NCI-H82 treated with DMSO at 0.1 percent for 48 hours (cell line): ENCODE measurements around the gene NUP133.
"Not testable (repeated sequence)": the region's sequence is repeated elsewhere in the genome, so short reads cannot be mapped to it uniquely, and the experiment has no call there.

Experiments used
- DNase-seq: peaks from one replicate; lab custom pipeline; 2025; ENCODE audit not compliant: unreplicated experiment; lab: John Stamatoyannopoulos, UW

The NUP133 gene

DNA sequence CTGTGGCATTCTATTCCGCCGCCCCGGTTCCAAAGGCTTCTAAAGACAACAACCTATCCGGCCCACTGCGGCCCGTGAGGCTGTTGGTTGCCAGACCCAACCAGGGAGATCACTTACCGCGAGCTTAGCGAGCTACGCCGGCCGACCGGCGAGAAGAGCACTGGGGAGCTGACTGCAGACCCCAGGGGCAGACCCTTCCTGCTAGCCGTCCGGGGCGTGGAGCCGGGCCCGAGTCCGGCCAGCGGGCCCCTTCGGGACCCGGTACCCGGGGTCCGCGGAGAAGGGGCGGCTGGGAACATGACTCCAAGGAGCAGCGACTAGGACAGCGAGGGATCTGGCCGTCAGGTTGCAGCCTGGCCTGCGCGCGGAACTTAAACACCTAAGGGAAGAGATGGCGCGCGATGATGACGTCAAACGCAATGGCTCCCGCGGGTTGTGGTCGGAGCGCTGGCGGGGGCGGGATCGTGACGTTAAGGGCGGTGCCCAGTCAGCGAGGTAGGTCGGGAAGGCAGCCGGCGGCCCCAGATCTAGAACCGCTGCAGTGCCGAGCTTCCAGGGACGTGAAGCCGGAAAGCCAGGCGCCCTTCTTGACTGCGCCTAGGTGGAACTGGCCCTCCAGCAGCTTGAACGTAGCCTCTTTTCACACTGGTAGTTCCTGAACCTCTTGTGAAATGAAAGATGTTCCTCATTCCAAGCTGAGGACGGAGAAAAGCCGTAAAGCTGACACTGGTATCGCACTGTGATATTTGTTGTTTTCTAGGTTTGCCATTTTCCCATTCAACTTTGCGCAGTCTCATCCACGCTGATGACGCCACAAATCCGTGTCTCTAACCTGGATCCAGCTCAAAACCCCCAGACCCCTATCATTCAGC is at the start of gene NUP133:
TSS of gene NUP133 (minus strand) at position 391 of the 872 bp plus-strand sequence. CDS start at position 299, 92 bp downstream.
- peak; percentile 95 for DNase-seq

DNA sequence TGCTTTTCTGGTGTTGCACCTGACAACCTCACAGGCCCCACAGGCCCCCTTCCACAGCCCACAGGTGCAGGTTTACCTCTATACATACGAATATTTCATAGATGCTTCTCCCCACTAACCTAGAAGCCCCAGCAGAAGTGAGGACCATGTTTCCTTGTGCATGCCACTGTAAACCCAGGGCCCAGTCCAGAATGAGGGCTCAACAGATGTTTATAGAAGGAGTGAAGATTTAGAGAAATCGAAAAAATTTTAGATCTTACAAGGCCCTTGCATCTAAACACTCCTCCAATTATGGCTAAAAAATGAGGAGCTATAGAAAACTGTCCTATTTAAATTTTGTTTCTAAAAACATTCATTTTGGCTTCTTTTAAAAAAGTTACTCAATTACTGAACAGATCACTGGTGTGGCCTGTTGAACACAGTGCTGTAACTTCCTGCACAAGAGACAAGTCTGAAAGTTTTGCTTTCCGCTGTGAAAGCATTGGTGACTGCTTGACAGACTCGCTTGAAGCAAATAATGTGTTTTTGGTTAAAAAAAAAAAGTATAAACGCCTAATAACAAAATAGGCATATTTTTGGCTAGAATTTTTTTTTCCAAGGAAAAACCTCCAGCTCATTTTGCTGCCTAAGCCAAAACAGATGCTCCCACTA is 49.2 kb upstream of the NUP133 start:
- DNase-seq: no peak

DNA sequence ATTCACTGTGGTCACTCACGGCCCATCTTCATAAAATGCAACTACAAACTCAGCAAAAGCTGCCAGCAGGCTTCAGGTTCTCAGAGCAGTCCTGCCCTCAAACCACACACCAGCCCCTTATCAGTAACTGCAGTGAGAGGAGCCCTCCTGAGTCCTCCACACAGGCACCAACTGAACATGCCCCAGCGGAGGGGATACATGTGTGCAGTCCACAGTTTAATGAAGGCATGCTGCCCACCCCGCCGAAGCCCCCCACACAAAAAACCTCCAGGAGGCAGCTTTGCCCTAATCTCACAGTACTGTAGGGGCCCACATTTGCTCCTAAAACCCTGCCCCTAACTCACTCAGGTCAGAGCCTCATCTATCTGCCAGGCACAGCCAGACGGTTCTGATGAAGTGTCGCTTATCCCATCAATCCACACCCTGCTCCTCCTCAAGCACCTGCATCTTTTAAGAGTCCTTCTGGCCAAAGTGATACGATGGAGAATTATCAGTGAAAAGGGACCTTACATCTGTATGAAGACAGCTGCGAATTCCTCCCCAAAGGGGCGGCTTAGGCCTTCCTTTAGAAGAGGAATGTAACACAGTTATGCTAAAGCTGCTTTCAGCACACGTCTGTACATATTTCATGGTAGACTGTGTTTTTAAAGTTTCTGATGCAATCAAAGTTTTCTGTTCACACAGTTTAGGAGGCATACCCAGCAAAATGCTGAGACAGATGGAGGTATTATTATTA is 46.9 kb upstream of the NUP133 start:
- no peak for DNase-seq

DNA sequence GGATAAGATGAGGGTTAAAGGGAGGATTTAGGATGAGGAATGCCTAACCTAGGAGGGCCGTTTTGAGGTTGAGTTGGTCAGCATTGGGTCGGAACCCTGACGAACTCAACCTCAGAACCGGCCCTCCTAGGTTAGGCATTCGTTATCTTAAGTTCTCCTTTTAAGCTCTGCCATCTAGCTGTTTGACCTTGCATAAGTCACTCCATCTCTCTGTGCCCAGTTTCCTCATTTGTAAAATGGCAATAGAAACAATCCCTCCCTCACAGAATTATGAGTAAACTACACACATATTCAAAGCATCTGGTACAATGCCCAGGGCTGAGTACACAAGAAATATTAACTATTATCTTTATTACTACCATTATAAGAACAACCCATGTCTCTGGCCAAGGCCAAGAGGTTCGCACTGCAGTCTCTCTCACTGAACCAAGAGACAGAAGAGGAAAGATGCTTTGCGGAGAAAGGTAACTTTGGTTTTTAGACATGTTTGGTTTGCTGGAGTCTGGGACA is 45.5 kb upstream of the NUP133 start:
- no peak for DNase-seq

DNA sequence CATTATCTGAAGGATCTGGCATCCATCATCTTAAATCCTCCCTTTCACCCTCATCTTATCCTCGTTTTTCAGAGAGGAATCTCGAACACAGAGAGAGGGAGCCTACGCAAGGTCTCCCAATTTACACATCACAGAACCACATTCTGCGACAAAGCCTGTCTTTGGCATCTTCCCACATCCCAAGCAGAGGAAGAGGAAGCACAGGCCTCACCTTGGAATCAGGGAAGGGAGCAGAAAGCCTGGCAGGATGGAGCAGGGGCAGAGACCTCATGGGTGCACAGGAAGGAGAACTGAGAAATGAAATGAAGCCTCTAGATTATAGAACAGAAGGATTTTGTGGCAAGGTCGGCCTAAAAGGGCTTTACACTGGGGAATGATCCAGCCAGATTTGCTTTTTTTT is 44.6 kb upstream of the NUP133 start:
- DNase-seq: no peak

DNA sequence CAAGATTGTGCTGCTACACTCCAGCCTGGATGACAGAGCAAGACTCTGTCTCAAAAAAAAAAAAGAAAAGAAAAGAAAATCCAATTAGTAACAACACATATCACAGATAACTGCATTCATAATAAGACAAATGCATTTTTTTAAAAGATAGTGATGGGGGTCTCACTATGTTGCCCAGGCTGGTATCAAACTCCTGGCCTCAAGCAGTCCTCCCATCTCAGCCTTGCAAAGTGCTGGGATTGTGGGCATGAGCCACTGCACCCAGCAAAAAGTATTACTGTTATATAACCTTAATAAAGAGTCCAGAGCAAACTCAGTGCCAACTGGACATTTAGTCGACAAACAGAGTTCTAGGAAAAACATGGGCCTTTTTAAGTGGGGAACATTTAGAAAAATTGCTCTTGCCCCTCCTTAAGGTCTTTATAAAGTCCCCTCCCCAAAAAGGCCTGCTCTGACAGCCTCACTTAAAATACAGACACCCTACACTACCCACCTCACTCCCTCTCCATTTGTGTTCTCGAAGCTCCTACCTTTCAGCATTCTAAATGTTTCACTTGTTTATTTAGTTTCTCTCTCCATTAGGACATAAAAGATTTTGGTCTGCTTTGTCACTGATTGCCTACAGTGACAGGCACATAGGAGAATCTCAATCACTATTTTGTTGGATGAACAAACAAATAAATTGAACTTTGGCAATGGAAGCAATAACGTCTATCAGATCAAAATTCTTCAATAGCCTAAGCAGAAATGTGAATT is 42.8 kb upstream of the NUP133 start:
- DNase-seq: no peak

DNA sequence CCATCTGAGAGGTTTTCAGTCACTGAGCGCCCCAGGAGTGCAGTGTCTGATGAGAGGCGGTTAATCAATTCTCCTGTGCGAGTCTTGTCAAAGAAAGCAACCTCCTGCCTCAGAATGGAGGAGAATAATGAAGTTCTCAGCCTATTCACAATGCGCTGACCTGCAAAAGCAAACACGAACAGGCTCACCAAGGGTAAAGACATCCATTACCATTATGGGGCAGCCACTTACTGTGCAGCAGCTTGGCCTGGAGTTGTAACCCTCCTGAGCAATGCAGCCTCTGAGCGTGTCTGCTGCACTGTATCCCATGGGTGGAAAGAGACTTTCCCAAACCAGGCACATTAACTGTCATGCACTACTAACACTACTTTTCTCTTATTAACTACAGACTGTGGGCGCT is 39.4 kb upstream of the NUP133 start:
- DNase-seq: no peak

DNA sequence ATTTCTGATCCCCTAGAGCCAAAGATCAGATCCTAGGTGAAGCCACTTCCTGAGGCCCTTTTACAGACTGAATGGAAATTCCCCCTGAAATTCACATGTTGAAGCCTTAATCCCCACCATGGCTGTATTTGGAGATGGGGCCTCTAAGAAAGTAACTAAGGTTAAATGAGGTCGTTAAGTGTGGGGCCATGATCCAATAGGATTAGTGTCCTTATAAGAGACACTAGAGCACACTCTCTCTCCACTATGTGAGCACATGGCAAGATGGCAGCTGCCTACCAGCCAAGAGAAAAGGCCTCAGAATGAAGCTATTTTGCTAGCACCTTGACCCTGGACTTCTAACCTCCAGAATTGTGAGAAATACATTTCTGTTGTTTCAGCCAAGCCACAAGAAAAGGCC is 36.4 kb upstream of the NUP133 start:
- DNase-seq: no peak

DNA sequence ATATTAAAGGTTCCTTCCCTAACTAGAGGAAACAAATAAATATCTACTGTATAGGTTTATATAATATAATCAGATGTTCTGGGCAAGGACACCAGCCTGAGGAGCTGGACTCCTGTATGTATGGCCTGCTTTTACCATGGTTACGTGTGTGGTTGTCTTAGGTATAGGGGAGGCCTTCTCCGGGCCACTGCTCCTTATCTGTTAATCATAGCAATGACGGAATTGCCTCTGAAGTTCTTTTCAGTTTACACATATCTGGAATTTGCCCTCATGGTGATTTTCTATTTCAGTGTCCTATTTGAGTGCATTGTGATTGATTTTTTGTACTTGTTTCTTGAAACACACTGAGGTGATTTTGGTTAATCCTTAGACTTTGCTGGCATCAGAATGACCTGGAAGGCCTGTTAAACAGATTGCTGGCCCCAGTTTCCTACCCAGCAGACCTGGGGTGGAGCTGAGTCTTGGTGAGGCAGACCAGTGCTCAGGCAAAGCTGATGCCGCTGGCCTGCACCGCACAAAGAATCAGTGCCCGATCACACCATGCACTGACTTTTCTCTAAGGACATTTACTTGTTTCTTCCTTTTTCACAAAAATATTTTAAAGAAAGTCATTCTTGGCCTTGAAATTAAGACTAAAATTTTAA is 31.8 kb upstream of the NUP133 start:
- no peak for DNase-seq

DNA sequence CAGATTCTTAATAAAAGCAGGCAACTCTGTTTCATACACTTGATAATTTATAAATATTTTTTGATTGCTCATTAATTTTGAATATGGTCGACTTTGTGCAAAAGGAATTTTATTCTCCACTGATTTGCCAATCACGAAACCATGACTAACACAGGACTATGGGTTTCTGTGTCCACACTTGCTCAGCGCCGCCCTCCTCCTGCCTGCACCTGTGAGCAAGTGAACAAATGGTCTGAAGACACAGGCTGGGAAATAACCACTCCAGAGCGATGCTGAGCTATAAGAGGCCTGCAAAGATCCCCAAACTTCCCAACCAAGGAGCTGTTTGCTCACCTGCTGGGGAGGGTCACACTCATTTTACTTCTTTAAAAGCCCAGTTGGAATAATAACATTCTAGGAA is 30.8 kb upstream of the NUP133 start:
- no peak for DNase-seq

DNA sequence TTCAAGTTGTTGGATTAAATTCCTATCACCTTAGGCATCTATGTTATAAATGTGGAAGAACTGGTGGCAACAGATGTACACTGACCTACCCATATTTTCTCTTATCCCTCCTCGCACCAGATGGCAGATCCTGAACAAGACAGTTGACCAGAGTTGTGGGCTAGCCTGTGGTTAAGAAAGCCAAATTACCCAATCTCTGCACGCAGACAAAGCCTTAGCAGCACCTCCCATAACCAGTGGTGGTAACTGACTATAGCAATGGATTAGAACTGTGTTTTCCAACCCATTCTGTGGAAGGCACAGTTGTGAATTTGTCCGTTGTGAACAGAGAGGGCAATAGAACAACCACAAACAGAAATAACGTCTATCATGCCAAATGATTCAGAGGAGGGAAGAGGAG is 29.8 kb upstream of the NUP133 start:
- DNase-seq: peak; percentile 12

DNA sequence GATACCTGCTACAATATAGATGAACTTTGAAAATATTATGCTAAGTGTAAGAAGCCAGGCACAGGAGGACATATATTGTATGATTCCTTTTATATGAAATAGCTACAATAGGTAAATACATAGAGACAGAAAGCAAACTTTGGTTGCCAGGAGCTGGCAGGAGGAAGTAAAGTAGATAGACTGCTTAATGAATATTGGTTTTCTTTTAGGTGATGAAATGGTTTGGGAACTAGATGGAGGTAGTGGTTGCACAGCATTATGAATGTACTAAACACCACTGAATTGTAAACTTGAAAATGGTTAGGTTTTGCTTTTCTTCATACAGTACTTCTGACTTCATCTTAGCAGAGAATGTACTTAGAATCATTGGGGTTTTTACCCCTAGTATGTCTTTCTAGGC is 28.8 kb upstream of the NUP133 start:
- DNase-seq: no peak

DNA sequence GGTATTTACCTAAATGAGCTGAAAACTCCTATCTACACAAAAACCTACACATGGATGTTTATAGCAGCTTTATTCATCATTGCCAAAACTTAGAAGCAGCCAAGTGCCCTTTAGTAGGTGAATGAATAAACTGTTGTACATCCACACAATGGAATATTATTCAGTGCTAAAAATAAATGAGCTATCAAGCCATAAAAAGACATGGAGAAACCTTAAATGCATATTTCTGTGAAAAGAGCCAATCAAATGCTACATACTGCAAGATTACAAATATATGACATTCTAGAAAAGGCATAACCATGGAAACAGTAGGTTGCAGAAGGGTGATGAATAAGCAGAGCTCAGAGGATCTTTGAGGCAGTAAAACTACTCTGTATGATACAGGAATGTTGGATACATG is 27.1 kb upstream of the NUP133 start:
- no peak for DNase-seq

DNA sequence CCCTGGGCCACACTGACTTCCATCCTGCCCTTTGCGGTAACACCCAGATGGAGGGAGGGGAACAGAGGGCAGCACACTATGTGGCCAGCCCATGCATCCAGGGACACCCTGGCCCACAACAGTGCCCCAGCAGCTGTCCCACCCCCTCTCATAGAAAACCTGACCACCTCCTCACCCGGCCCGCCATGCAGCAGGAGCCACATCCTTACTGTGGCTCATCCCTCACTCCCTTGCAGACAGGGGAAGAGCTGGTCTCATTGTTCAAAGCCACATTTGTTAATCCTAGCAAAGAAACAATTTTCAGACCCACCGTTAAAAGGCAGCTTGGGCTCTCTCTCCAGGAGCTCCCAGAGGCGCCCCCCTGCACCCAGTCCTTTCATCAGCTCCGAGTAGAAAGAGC is 23.2 kb upstream of the NUP133 start:
- DNase-seq: no peak

DNA sequence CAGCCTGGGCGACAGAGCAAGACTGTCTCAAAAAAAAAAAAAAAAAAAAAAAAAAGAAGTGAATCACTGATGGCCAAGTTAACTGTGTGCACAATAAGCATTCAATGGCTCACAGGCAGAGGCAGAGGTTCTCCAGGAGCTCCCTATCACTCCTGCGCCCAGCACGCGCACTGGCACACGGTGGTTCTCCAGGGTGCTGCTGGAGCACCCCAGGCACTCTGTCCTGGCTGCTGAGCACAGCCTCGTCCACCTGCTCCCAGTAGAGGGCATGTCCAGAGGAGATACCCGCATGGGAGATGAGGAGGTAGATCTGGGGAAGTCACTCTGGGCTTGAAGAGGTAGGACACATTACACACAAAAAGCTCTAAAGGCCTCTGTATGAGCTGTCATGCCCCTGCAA is 21.5 kb upstream of the NUP133 start:
- DNase-seq: no peak

DNA sequence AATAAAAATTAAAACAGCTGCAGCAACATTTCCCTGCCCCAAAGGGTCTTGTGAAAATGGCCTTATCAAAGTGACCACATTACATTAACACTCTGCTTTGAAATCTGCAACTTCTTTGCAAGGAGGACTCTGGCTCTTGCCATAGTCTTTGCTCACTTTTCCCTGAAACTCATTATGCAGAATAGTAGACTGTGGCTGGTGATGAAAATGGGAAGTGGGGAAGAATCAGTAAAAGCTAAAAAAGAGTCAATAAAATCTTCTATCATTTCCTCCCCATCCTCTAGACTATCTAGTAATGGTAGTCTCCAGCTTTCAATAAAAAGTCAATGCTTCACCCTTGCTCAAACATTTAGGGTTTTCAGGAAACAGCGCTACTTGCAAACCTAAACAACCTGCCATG is 18.6 kb upstream of the NUP133 start:
- DNase-seq: no peak

DNA sequence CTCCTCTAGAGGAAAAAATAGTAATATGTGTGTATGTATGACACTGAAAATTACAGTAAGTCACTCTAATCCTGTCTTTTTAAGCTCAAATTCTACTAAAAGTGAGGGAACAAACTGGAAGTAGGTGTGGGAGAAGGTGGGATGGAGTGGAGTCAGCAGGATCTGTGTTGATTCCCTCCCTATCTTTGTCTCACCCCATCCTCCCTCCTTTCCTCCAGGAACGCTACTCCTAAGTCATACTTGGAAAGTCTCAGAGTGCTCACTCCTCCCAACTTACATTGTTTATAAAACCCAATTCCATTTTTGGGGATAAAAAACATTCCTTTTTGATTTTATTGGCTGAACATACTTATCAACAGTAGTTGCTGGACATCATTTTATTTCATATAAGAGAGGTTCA is 14.9 kb upstream of the NUP133 start:
- no peak for DNase-seq

DNA sequence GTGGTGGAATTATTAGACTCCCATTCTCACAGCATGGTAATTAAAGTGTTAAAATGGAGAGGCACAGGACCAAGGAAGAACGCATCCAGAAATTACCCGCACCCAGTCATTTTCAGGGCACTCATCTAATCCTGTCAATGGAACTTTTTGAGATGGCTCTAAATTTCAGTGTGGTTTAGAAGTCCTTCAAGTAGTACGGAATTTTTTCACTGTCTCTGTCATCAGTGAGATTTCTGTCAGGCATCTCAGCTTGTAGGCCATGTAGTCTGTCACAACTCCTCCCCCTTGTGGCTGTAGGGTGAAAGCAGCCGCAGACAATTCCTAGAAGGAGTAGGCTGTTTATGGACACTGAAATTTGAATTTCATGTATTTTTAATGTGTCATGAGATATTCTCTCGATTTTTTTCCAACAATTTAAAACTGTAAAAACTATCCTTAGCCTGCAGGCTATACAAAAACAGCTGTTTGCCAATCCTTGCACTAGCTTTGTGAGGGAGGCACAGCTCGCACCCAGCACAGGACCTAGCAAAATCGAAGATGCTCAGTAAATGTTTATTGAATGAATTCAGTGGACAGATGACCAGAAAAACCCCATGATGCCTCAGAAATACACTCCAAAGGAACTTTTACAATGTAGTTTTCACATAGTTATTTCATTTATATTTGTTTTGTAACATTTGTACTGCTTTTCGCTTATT is 6.6 kb upstream of the NUP133 start:
- DNase-seq: peak; percentile 56

DNA sequence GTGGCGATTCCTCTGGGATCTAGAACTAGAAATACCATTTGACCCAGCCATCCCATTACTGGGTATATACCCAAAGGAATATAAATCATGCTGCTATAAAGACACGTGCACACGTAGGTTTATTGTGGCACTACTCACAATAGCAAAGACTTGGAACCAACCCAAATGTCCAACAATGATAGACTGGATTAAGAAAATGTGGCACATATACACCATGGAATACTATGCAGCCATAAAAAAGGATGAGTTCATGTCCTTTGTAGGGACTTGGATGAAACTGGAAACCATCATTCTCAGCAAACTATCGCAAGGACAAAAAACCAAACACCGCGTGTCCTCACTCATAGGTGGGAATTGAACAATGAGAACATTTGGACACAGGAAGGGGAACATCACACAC is 3.5 kb upstream of the NUP133 start:
- not testable (repeated sequence) for DNase-seq

DNA sequence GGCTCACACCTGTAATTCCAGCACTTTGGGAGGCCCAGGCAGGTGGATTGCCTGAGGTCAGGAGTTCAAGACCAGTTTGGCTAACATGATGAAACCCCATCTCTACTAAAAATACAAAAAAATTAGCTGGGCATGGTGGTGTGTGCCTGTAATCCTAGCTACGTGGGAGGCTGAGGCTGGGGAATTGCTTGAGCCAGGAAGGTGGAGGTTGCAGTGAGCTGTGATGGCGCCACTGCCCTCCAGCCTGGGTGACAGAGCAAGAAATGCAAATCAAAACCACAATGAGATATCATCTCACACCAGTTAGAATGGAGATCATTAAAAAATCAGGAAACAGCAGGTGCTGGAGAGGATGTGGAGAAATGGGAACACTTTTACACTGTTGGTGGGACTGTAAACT is 3.1 kb upstream of the NUP133 start:
- not testable (repeated sequence) for DNase-seq
